DND-41 (cell line): ENCODE data around the gene PEX11G.

Experiments used
- CTCF ChIP-seq: IDR thresholded peaks from 2 replicates; pipeline ENCODE4 v1.5.1; 2012; ENCODE audit warnings: borderline replicate concordance, low read length, moderate library complexity, mild to moderate bottlenecking; ENCODE audit not compliant: poor library complexity, severe bottlenecking; ENCODE audit errors: extremely low read depth
- EZH2 ChIP-seq: IDR thresholded peaks from 3 replicates; pipeline ENCODE4 v1.6.1; 2012; ENCODE audit warnings: borderline replicate concordance, low read depth, mild to moderate bottlenecking, moderate library complexity, low read length, inconsistent platforms; ENCODE audit not compliant: severe bottlenecking

GRCh38 chr19:7528192-7528519 is 39.3 kb upstream of the PEX11G start:
- TF ChIP-seq CTCF (no peak), EZH2 (no peak)
